AG04449 (cell line): ENCODE data around the gene UGP2.

Experiments used
- CTCF ChIA-PET: fragments of 350-600 bp; formaldehyde crosslinking; extraction: SDS; loops from one replicate; lab custom pipeline; 2021; ENCODE audit warnings: antibody characterized with exemption; lab: Yijun Ruan, JAX
- POLR2A ChIA-PET: fragments of 400-600, 350-600 bp; formaldehyde crosslinking; extraction: SDS; loops from one replicate; lab custom pipeline; 2020; ENCODE audit warnings: antibody characterized with exemption, inconsistent platforms; lab: Yijun Ruan, JAX
- DNase-seq: peaks from one replicate; pipeline ENCODE4 v3.0.0-alpha.2; 2010; ENCODE audit warnings: low read depth, low spot score
- H3K4me3 ChIP-seq: 2 replicates; pipeline ENCODE4 v1.5.1; 2011; ENCODE audit warnings: low read depth, mild to moderate bottlenecking, control low read depth, low read length
- CTCF ChIP-seq: IDR thresholded peaks from one replicate; pipeline ENCODE4 v1.5.1; 2011; ENCODE audit warnings: mild to moderate bottlenecking, moderate library complexity, low read length, control low read depth, inconsistent platforms; ENCODE audit not compliant: insufficient read depth; ENCODE audit errors: missing control alignments

UGP2 gene

GRCh38 chr2:63888053-63888452, 46.4 kb downstream of the UGP2 start:
- POLR2A ChIA-PET, result no interaction called here
- no peak for DNase-seq
- no peak for TF ChIP-seq CTCF
- H3K4me3 ChIP-seq, result no peak overlapping the region
- CTCF ChIA-PET, result interaction anchor here (0.7 to 0.9 kb wide), 3 partner anchors 196 to 199 kb away, joined by 3 to 4 read pairs (median 4); no protein-coding TSS in a partner anchor

GRCh38 chr2:63888490-63889402, 47.0 kb downstream of the UGP2 start:
- DNase-seq, result no peak
- ChIA-PET CTCF (interaction anchor here (0.7 to 1.9 kb wide), 7 partner anchors 11 to 200 kb away, joined by 3 to 8 read pairs (median 4); no protein-coding TSS in a partner anchor), POLR2A (no interaction called here)

GRCh38 chr2:63890678-63891077, 49.0 kb downstream of the UGP2 start:
- H3K4me3 ChIP-seq, result no peak overlapping the region
- TF ChIP-seq CTCF, result no peak
- no peak for DNase-seq
- CTCF ChIA-PET, result interaction anchor here (0.9 to 1.9 kb wide), 8 partner anchors 8 to 199 kb away, joined by 3 to 8 read pairs (median 4); no protein-coding TSS in a partner anchor
- POLR2A ChIA-PET, result no interaction called here

More at GRCh38 chr2:63888490-63889402, 47.0 kb downstream of the UGP2 start:
- peak; percentile 66 for TF ChIP-seq CTCF
- no peak overlapping the region for H3K4me3 ChIP-seq

- no peak overlapping the region for H3K4me3 ChIP-seq
- TF ChIP-seq CTCF, result no peak
- POLR2A ChIA-PET, result no interaction called here
- DNase-seq, result no peak
- CTCF ChIA-PET, result interaction anchor here (0.9 to 1.8 kb wide), 5 partner anchors 8 to 200 kb away, joined by 3 to 8 read pairs (median 4); no protein-coding TSS in a partner anchor
Observed at GRCh38 chr2:63891488-63892030, 49.9 kb downstream of the UGP2 start.

GRCh38 chr2:63893163-63893562, 51.5 kb downstream of the UGP2 start:
- no peak overlapping the region for H3K4me3 ChIP-seq
- no peak for TF ChIP-seq CTCF
- DNase-seq, result no peak
- CTCF ChIA-PET, result interaction anchor here (1.1 to 1.8 kb wide), 3 partner anchors 24 to 201 kb away, joined by 3 to 8 read pairs (median 4); no protein-coding TSS in a partner anchor
- POLR2A ChIA-PET, result no interaction called here

GRCh38 chr2:63894167-63894566, 52.5 kb downstream of the UGP2 start:
- no peak overlapping the region for H3K4me3 ChIP-seq
- TF ChIP-seq CTCF, result no peak
- DNase-seq, result no peak
- ChIA-PET CTCF (interaction anchor here (1.9 kb wide), 1 partner anchor 202 kb away, joined by 8 read pairs; no protein-coding TSS in a partner anchor), POLR2A (no interaction called here)
